Uterus (tissue), 4 donors: ENCODE measurements around the gene MAD1L1. TPM values are rescaled to one million over a fixed set of nuclear protein-coding genes. Genes with fewer than 3 reads are reported as not detected.

Experiments used
- DNase-seq, 2 donors: peaks; one replicate each; pipeline ENCODE4 v3.0.0-alpha.2; 2019 to 2020
- H3K27ac ChIP-seq, 2 donors: fragments of 200-600 bp; sonication (generic); 1 replicate in 1 of 2; 2 replicates in 1 of 2; pipeline ENCODE4 v1.5.1; 2016 to 2018
- H3K27me3 ChIP-seq, 2 donors: fragments of 200-600 bp; sonication (generic); one replicate each; pipeline ENCODE4 v1.5.1; 2018 to 2019; ENCODE audit warnings: control low read depth in 1 of 2
- H3K36me3 ChIP-seq, 2 donors: fragments of 200-600 bp; sonication (generic); one replicate each; pipeline ENCODE4 v1.5.1; 2019; ENCODE audit warnings: control low read depth in 1 of 2
- H3K4me1 ChIP-seq, 2 donors: fragments of 200-600 bp; sonication (generic); one replicate each; pipeline ENCODE4 v1.5.1; 2018 to 2019; ENCODE audit warnings: control low read depth in 1 of 2
- H3K4me3 ChIP-seq, 2 donors: fragments of 200-600 bp; sonication (generic); 1 replicate in 1 of 2; 2 replicates in 1 of 2; pipeline ENCODE4 v1.5.1; 2018 to 2019; ENCODE audit warnings: mild to moderate bottlenecking in 1 of 2
- H3K9me3 ChIP-seq, 2 donors: fragments of 200-600 bp; sonication (generic); one replicate each; pipeline ENCODE4 v1.5.1; 2019; ENCODE audit warnings: control low read depth in 1 of 2
- POLR2A ChIP-seq, 2 donors: fragments of 450-650 bp; IDR thresholded peaks; one replicate each; pipeline ENCODE4 v1.6.1; 2016; ENCODE audit warnings: antibody characterized with exemption in 2 of 2, mild to moderate bottlenecking in 1 of 2, moderate library complexity in 1 of 2
- intact Hi-C: fragments of 100-400 bp; cut with DNase I; formaldehyde crosslinking; loops from one replicate; pipeline ENCODE4 v1.15.1; 2023; ENCODE audit warnings: low total_unique reads
- total RNA-seq, 4 donors: library from RNA; depleted of rRNA in 3 of 4; stranded (reverse); fragments of >200 nt in 3 of 4; gene quantifications; one replicate each; pipeline versions ENCODE4 v1.1.0 to v1.2.4, GENCODE V29; 2014 to 2023
- TF ChIP-seq, protein P1 (sequence below), 4 experiments: fragments of 200-600 bp in 2 of 4; fragments of 450-650 bp in 2 of 4; sonication (generic) in 2 of 4; IDR thresholded peaks; one replicate each; pipeline ENCODE4 v1.5.1; 2016 to 2019; ENCODE audit warnings: antibody characterized with exemption in 4 of 4, mild to moderate bottlenecking in 2 of 4, moderate library complexity in 1 of 4
- donor health status: DM: yes; HTN: yes; CAD: no.

The MAD1L1 gene
- total RNA-seq, 4 donors from 2014 or later: 13.3 to 37.4 (median 33.1) TPM

DNA sequence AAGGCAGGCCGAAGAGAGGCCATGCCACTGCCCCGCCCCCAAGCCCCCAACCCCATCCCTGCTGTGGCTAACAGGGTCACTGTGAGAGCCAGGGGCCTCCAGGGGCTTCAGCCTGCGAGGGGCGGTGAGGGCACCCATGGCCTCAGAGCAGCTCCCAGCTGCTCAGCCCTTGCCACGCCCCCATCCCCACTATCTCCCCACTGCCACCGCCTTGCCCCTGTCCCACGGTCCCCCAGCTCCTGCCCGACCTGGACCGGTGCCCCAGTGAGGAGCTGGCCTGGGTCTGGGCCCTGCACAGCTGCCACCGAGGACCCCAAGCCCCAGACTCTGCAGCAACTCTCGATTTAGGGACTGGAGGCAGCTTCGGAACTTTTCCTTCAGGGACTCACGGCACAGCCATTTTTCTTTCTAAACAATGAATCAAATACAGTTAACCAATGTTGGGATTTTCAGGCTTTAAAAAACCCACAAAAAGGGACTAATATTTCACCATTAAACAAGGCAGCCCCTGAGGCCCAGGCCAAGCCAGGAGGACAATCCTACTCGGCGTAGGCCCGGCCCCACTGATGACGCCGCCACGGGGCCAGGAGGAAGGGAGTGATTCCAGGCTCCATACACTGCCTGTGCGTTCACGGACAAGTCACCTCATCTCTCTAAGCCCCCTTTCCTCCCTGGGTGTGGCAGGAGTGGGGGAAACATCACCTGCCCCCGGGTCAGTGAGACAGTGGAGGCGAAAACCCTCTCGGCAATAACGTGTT, 325.6 kb downstream of the MAD1L1 start:
- TF ChIP-seq POLR2A (IDR thresholded peaks at IDR 0.05): no peak
- TF ChIP-seq, protein P1, sequence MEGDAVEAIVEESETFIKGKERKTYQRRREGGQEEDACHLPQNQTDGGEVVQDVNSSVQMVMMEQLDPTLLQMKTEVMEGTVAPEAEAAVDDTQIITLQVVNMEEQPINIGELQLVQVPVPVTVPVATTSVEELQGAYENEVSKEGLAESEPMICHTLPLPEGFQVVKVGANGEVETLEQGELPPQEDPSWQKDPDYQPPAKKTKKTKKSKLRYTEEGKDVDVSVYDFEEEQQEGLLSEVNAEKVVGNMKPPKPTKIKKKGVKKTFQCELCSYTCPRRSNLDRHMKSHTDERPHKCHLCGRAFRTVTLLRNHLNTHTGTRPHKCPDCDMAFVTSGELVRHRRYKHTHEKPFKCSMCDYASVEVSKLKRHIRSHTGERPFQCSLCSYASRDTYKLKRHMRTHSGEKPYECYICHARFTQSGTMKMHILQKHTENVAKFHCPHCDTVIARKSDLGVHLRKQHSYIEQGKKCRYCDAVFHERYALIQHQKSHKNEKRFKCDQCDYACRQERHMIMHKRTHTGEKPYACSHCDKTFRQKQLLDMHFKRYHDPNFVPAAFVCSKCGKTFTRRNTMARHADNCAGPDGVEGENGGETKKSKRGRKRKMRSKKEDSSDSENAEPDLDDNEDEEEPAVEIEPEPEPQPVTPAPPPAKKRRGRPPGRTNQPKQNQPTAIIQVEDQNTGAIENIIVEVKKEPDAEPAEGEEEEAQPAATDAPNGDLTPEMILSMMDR (IDR thresholded peaks at IDR 0.05): no peak
- no peak overlapping the region for H3K27ac ChIP-seq
- H3K27me3 ChIP-seq: no peaks in the 10 kb centered on the region
- H3K36me3 ChIP-seq: no peaks in the 10 kb centered on the region
- H3K4me3 ChIP-seq: no peak overlapping the region
- intact Hi-C loops: no loop called here
- H3K9me3 ChIP-seq: no peaks in the 10 kb centered on the region
- no peaks in the 10 kb centered on the region for H3K4me1 ChIP-seq
- DNase-seq: no peak

DNA sequence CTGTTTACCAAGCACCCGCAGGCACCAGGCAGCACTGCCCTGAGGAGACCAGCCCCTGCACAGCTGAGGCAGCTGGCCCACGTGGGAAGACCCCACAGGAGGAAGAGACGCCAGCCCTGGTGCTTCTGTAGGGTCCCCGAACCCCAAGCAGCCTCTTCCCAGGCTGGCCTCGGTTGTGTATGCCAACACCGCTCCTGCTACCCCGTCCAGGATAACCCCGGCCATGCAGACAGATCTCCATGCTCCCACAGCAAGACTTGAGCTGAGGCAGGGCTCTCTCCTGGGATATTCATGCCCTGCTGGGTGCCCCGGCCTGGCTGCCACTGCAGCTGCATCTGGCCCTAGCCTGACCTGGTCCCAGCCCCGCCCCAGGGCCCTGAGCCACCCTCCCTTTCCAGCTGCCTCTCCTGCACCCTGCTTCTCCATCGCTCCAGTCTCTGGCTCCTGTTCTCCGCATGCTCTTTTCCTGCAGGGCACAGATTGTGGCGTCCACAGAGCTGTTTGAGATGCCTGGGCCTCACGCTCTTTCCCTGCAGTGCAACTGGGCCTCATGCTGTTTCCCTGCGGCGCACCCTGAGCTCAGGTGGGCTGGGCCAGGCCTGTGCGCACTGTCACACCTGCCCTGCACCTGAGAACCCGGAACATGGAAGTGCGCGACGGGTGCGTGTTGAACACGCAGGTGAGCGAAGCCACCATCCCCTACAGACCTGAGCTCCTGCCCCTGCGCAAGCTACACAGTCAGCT, 326.5 kb downstream of the MAD1L1 start:
- no peak overlapping the region for H3K4me3 ChIP-seq
- no peak overlapping the region for H3K27ac ChIP-seq
- H3K9me3 ChIP-seq: no peaks in the 10 kb centered on the region
- DNase-seq: no peak
- no peaks in the 10 kb centered on the region for H3K27me3 ChIP-seq
- no peaks in the 10 kb centered on the region for H3K4me1 ChIP-seq
- intact Hi-C loops: no loop called here
- TF ChIP-seq, protein P1 (IDR thresholded peaks at IDR 0.05): no peak
- no peak for TF ChIP-seq POLR2A (IDR thresholded peaks at IDR 0.05)
- H3K36me3 ChIP-seq: no peaks in the 10 kb centered on the region

DNA sequence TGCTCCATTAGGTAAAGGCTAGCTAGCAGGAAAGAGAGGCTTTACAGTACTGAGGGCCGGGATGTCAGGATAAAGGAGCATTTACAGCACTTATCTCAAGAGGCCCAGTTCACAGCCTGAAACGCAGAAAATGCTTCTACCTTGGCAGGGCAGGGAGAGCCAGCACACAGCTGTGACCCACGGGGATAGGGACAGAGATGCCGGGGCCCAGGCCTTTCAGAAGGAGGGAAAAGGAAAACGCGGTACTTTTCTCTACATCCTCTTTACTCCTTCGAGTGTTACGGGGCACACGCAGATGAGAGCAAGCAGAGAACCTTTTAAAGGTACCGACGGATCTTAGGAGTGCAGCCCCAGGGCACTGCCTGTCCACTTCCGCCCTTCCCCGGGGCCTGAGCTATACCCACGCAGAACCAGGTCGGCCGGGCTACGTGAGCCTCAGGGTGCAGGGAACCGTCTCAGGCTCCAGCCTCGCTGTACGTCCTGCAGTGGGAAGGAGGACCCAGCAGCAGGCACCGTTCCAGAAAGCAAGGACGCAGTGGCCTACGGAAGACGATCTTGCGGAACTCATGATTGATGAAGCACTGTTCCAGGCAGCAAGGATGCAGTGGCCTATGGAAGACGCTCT, 330.4 kb downstream of the MAD1L1 start:
- H3K4me1 ChIP-seq: no peaks in the 10 kb centered on the region
- TF ChIP-seq, protein P1 (IDR thresholded peaks at IDR 0.05): no peak
- no peak for TF ChIP-seq POLR2A (IDR thresholded peaks at IDR 0.05)
- H3K27me3 ChIP-seq: no peaks in the 10 kb centered on the region
- H3K9me3 ChIP-seq: no peaks in the 10 kb centered on the region
- no peaks in the 10 kb centered on the region for H3K36me3 ChIP-seq
- intact Hi-C loops: no loop called here
- H3K4me3 ChIP-seq: no peak overlapping the region
- no peak overlapping the region for H3K27ac ChIP-seq
- no peak for DNase-seq

DNA sequence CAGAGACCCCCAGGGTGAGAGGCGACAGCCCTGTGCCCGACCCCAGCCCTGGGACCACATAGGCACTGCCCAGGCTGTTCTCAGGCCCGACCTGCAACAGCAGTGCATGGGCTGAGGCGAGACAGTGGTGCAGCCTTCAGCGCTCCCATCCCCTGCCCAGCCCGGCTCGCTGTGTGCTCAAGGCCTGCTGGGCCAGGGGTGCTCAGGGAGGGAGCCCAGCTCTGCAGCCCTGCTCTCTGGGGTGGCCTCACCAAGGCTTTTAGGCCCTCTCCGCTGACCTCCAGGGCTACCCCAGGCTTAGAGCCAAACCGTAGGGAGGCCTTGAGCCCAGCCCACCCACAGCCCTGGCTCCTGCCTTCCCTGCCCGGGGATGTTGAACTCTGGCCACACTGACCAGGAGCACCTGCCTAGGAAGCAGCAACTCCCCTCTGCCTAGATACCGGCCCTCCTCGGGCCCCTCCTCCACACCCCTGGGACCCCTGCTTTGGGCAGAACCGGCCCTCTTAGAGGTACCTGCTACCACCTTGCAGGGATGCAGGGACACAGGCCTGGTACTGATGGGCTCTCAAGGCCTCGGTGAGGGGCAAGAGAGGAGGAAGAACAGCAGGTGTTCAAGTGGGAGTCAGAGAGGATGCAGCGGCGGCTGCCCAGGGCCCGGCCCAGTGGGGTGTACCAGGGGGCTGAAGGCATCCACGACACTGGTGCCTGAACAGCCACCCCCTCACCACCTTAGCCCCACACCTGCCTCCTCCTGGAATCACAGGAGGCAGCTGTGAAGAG, 331.1 kb downstream of the MAD1L1 start:
- Histone ChIP-seq H3K9me3 (no peaks in the 10 kb centered on the region), H3K36me3 (no peaks in the 10 kb centered on the region), H3K4me3 (no peak overlapping the region), H3K4me1 (no peaks in the 10 kb centered on the region), H3K27me3 (no peaks in the 10 kb centered on the region), H3K27ac (no peak overlapping the region)
- intact Hi-C loops: no loop called here
- no peak for DNase-seq
- TF ChIP-seq POLR2A (IDR thresholded peaks at IDR 0.05): no peak
- TF ChIP-seq, protein P1 (IDR thresholded peaks at IDR 0.05): no peak
